ENCODE data around the gene DOCK2. TPM values are rescaled to one million over a fixed set of nuclear protein-coding genes. Genes with fewer than 3 reads are reported as not detected.

The DOCK2 gene
- total RNA-seq, 1 donor from 2014 or later = 6.5 TPM

GRCh38 chr5:170104710-170105109, 467.6 kb downstream of the DOCK2 start:
- TF ChIP-seq CTCF (IDR thresholded peaks at IDR 0.05; ENCODE audit: unreplicated experiment) = no peak
- H3K27ac Mint-ChIP-seq (ENCODE audit: unreplicated experiment) = peak overlapping the region; percentile 48
- DNase-seq (ENCODE audit: low spot score) = no peak
- H3K4me3 Mint-ChIP-seq (ENCODE audit: unreplicated experiment) = no peak overlapping the region
- H3K4me1 Mint-ChIP-seq (ENCODE audit: unreplicated experiment) = peaks cover 49% of the 10 kb centered on the region
- peaks cover 9% of the 10 kb centered on the region for H3K36me3 Mint-ChIP-seq (ENCODE audit: low read depth, unreplicated experiment)
- H3K27me3 Mint-ChIP-seq (ENCODE audit: unreplicated experiment) = peaks cover 12% of the 10 kb centered on the region
- H3K9me3 Mint-ChIP-seq (ENCODE audit: unreplicated experiment) = no peaks in the 10 kb centered on the region

DNA sequence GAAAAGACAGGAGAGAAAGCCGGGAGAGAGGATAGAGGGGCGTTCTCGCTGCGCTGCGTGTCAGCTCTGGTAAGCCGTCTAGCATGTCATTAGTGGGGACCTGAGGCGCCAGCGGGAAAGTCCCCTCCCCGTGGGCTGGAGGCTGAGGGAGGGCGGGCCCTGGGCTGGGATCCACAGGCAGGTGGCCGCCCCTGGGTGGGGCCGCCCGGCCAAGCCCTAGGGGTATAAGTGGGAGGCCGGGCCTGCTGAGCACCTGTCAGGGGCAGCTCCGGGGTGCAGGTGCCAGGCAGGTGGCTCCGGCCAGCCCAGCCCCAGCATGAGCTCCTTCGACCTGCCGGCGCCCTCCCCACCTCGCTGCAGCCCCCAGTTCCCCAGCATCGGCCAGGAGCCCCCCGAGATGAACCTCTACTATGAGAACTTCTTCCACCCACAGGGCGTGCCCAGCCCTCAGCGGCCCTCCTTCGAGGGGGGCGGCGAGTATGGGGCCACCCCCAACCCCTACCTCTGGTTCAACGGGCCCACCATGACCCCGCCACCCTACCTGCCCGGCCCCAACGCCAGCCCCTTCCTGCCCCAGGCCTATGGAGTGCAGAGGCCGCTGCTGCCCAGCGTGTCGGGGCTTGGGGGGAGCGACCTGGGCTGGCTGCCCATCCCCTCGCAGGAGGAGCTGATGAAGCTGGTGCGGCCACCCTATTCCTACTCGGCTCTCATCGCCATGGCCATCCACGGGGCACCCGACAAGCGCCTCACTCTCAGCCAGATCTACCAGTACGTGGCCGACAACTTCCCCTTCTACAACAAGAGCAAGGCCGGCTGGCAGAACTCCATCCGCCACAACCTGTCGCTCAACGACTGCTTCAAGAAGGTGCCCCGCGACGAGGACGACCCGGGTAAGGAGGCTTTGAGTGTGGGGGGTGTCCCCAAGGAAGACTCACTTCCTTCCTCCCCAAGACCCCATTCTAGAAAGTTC, 468.9 kb downstream of the DOCK2 start, which contains the start of gene FOXI1:
FOXI1 (plus strand) TSS at position 256 of the 970 bp plus-strand sequence; CDS start at position 317, 61 bp downstream.
- DNase-seq (ENCODE audit: low spot score) = no peak
- peaks cover 9% of the 10 kb centered on the region for H3K36me3 Mint-ChIP-seq (ENCODE audit: low read depth, unreplicated experiment)
- H3K4me1 Mint-ChIP-seq (ENCODE audit: unreplicated experiment) = peaks cover 47% of the 10 kb centered on the region
- no peak within 1 kb of the TSS for H3K4me3 Mint-ChIP-seq (ENCODE audit: unreplicated experiment)
- TF ChIP-seq CTCF (IDR thresholded peaks at IDR 0.05; ENCODE audit: unreplicated experiment) = no peak
- H3K27ac Mint-ChIP-seq (ENCODE audit: unreplicated experiment) = peak within 1 kb of the TSS; percentile 70
- H3K9me3 Mint-ChIP-seq (ENCODE audit: unreplicated experiment) = no peaks in the 10 kb centered on the region
- H3K27me3 Mint-ChIP-seq (ENCODE audit: unreplicated experiment) = peaks cover 17% of the 10 kb centered on the region

GRCh38 chr5:170107674-170108073, 470.6 kb downstream of the DOCK2 start:
- H3K36me3 Mint-ChIP-seq (ENCODE audit: low read depth, unreplicated experiment) = peaks cover 9% of the 10 kb centered on the region
- H3K27ac Mint-ChIP-seq (ENCODE audit: unreplicated experiment) = peak overlapping the region; percentile 93
- H3K4me1 Mint-ChIP-seq (ENCODE audit: unreplicated experiment) = peaks cover 48% of the 10 kb centered on the region
- no peaks in the 10 kb centered on the region for H3K9me3 Mint-ChIP-seq (ENCODE audit: unreplicated experiment)
- no peak for DNase-seq (ENCODE audit: low spot score)
- TF ChIP-seq CTCF (IDR thresholded peaks at IDR 0.05; ENCODE audit: unreplicated experiment) = no peak
- H3K27me3 Mint-ChIP-seq (ENCODE audit: unreplicated experiment) = peaks cover 19% of the 10 kb centered on the region
- peak overlapping the region; percentile 77 for H3K4me3 Mint-ChIP-seq (ENCODE audit: unreplicated experiment)

DNA sequence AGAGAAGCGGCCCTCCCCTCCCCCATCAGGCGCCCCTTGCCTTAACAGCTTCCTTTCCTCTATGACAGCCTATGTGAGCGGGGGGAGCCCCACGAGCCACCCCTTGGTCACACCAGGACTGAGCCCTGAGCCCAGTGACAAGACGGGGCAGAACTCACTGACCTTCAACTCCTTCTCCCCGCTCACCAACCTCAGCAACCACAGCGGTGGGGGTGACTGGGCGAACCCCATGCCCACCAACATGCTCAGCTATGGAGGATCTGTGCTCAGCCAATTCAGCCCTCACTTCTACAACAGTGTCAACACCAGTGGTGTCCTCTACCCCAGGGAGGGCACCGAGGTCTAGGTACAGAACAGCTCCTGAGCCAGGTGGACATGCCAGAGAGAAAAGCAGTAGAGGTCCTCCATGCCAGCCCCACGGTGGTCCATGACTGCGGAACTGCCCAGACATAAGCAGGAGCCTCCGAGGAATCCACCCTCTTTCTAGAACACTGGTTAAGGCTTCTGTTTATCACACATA, 471.3 kb downstream of the DOCK2 start:
- no peak overlapping the region for H3K4me3 Mint-ChIP-seq (ENCODE audit: unreplicated experiment)
- no peaks in the 10 kb centered on the region for H3K9me3 Mint-ChIP-seq (ENCODE audit: unreplicated experiment)
- DNase-seq (ENCODE audit: low spot score) = no peak
- TF ChIP-seq CTCF (IDR thresholded peaks at IDR 0.05; ENCODE audit: unreplicated experiment) = no peak
- H3K27me3 Mint-ChIP-seq (ENCODE audit: unreplicated experiment) = peaks cover 20% of the 10 kb centered on the region
- peak overlapping the region; percentile 89 for H3K27ac Mint-ChIP-seq (ENCODE audit: unreplicated experiment)
- H3K4me1 Mint-ChIP-seq (ENCODE audit: unreplicated experiment) = peaks cover 54% of the 10 kb centered on the region
- H3K36me3 Mint-ChIP-seq (ENCODE audit: low read depth, unreplicated experiment) = peaks cover 9% of the 10 kb centered on the region

Data from endothelial cell (in vitro differentiated cells).